ENCODE results near the gene ARSK.

- TF ChIP-seq POLR2AphosphoS5 (IDR thresholded peaks at IDR 0.05; ENCODE audit: borderline replicate concordance, low read depth, low read length) (no peak), EZH2 (IDR thresholded peaks at IDR 0.05) (no peak)
Observed at GRCh38 chr5:95537501-95537900, 17.4 kb upstream of the ARSK start.
